ENCODE measurements around the gene SCAMP2.

DNA sequence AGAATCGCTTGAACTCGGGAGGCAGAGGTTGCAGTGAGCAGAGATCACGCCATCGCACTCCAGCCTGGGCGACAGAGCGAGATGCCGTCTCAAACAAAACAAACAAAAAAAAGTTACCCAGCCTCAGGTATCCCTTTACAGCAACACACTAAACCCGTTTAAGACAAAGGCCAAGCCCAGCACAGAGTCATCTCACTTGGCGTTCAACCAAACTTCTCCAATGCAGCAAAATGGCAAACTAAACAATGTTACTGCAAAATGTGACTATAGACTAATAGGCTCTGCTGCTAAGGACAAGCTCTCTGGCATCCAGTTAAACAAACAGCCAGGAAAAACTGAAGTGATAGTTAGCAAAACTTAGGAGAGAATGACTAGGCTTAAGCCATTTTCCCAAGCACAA is 39.9 kb upstream of the SCAMP2 start:
- TF ChIP-seq, protein P1, sequence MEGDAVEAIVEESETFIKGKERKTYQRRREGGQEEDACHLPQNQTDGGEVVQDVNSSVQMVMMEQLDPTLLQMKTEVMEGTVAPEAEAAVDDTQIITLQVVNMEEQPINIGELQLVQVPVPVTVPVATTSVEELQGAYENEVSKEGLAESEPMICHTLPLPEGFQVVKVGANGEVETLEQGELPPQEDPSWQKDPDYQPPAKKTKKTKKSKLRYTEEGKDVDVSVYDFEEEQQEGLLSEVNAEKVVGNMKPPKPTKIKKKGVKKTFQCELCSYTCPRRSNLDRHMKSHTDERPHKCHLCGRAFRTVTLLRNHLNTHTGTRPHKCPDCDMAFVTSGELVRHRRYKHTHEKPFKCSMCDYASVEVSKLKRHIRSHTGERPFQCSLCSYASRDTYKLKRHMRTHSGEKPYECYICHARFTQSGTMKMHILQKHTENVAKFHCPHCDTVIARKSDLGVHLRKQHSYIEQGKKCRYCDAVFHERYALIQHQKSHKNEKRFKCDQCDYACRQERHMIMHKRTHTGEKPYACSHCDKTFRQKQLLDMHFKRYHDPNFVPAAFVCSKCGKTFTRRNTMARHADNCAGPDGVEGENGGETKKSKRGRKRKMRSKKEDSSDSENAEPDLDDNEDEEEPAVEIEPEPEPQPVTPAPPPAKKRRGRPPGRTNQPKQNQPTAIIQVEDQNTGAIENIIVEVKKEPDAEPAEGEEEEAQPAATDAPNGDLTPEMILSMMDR (IDR thresholded peaks at IDR 0.05) = no peak
- TF ChIP-seq POLR2AphosphoS5 (IDR thresholded peaks at IDR 0.05) = no peak
